DND-41 (cell line): Measurements from ENCODE around the gene ATF1.

Experiments used
- ATAC-seq: fragments of 200-7000 bp; cut with Tn5 transposase; 3 replicates; pipeline ENCODE4 v1.9.1; 2021; ENCODE audit warnings: low read depth; ENCODE audit not compliant: insufficient read depth
- DNase-seq: peaks from one replicate; pipeline ENCODE4 v3.0.0-alpha.2; 2020
- H2AFZ ChIP-seq: 2 replicates; pipeline ENCODE4 v1.6.0; 2012; ENCODE audit warnings: low read depth, low read length
- H3K27ac ChIP-seq: 2 replicates; pipeline ENCODE4 v1.5.1; 2012; ENCODE audit warnings: low read length, inconsistent platforms
- H3K27me3 ChIP-seq: fragments of 200-600 bp; sonication (generic); 2 replicates; pipeline ENCODE4 v1.6.0; 2012; ENCODE audit warnings: low read length, mild to moderate bottlenecking, inconsistent platforms; ENCODE audit not compliant: insufficient read depth, poor library complexity
- H3K36me3 ChIP-seq: 2 replicates; pipeline ENCODE4 v1.5.1; 2012; ENCODE audit warnings: low read length, inconsistent platforms; ENCODE audit not compliant: insufficient read depth
- H3K4me1 ChIP-seq: 2 replicates; pipeline ENCODE4 v1.5.1; 2012; ENCODE audit warnings: mild to moderate bottlenecking, low read length; ENCODE audit not compliant: insufficient read depth
- H3K4me2 ChIP-seq: 2 replicates; pipeline ENCODE4 v1.6.0; 2012; ENCODE audit warnings: mild to moderate bottlenecking, moderate library complexity, low read length, inconsistent platforms; ENCODE audit not compliant: insufficient read depth
- H3K4me3 ChIP-seq, 2 experiments: fragments of 200-600 bp in 1 of 2; shearing (Covaris generic) in 1 of 2; 2 replicates each; pipeline ENCODE4 v1.5.1; 2012 to 2016; ENCODE audit warnings: inconsistent platforms in 2 of 2, low read length in 2 of 2, mild to moderate bottlenecking in 2 of 2, low read depth in 1 of 2, moderate library complexity in 1 of 2
- H3K79me2 ChIP-seq: 2 replicates; pipeline ENCODE4 v1.6.0; 2012; ENCODE audit warnings: low read length, inconsistent platforms; ENCODE audit not compliant: insufficient read depth
- H3K9ac ChIP-seq: 2 replicates; pipeline ENCODE4 v1.6.0; 2012; ENCODE audit warnings: low read depth, mild to moderate bottlenecking, inconsistent platforms, low read length, moderate library complexity
- H3K9me3 ChIP-seq: 2 replicates; pipeline ENCODE4 v1.5.1; 2012; ENCODE audit warnings: low read length, moderate library complexity, mild to moderate bottlenecking, inconsistent platforms; ENCODE audit not compliant: insufficient read depth, severe bottlenecking
- H4K20me1 ChIP-seq: 2 replicates; pipeline ENCODE4 v1.6.0; 2012; ENCODE audit warnings: low read length; ENCODE audit not compliant: insufficient read depth
- EZH2 ChIP-seq: IDR thresholded peaks from 3 replicates; pipeline ENCODE4 v1.6.1; 2012; ENCODE audit warnings: borderline replicate concordance, low read depth, mild to moderate bottlenecking, moderate library complexity, low read length, inconsistent platforms; ENCODE audit not compliant: severe bottlenecking
- TF ChIP-seq, protein P1 (sequence below): IDR thresholded peaks from 2 replicates; pipeline ENCODE4 v1.5.1; 2012; ENCODE audit warnings: borderline replicate concordance, low read length, moderate library complexity, mild to moderate bottlenecking; ENCODE audit not compliant: poor library complexity, severe bottlenecking; ENCODE audit errors: extremely low read depth

ATF1 gene

DNA sequence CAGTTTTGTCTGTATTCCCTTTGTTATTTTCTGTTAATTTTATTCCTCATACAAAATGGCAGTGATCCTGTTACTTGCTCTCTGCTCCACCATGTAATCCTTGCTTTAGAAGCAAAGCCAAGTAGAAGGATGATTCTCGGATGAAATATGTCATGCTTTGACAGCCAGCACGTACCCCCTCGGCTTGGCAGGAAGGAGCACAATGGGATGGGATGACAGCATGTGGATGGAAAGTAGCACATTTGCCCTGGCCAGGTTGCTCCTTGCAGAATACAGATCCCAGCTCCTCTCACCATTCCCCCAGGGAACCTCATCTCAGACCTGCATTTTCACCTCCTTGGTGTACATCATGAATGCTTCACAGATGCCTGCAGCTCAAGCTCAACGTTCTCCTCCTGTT, 35.1 kb upstream of the ATF1 start:
- Histone ChIP-seq H3K79me2 (no peaks in the 10 kb centered on the region), H3K27me3 (no peaks in the 10 kb centered on the region), H3K36me3 (peaks cover 84% of the 10 kb centered on the region), H3K4me2 (no peak overlapping the region), H4K20me1 (no peaks in the 10 kb centered on the region), H3K9me3 (no peaks in the 10 kb centered on the region), H3K9ac (no peak overlapping the region), H2AFZ (no peak overlapping the region), H3K27ac (no peak overlapping the region), H3K4me3 (no peak overlapping the region), H3K4me1 (no peaks in the 10 kb centered on the region)
- TF ChIP-seq, protein P1, sequence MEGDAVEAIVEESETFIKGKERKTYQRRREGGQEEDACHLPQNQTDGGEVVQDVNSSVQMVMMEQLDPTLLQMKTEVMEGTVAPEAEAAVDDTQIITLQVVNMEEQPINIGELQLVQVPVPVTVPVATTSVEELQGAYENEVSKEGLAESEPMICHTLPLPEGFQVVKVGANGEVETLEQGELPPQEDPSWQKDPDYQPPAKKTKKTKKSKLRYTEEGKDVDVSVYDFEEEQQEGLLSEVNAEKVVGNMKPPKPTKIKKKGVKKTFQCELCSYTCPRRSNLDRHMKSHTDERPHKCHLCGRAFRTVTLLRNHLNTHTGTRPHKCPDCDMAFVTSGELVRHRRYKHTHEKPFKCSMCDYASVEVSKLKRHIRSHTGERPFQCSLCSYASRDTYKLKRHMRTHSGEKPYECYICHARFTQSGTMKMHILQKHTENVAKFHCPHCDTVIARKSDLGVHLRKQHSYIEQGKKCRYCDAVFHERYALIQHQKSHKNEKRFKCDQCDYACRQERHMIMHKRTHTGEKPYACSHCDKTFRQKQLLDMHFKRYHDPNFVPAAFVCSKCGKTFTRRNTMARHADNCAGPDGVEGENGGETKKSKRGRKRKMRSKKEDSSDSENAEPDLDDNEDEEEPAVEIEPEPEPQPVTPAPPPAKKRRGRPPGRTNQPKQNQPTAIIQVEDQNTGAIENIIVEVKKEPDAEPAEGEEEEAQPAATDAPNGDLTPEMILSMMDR: no peak
- TF ChIP-seq EZH2: no peak
- no peak for ATAC-seq
- no peak for DNase-seq

DNA sequence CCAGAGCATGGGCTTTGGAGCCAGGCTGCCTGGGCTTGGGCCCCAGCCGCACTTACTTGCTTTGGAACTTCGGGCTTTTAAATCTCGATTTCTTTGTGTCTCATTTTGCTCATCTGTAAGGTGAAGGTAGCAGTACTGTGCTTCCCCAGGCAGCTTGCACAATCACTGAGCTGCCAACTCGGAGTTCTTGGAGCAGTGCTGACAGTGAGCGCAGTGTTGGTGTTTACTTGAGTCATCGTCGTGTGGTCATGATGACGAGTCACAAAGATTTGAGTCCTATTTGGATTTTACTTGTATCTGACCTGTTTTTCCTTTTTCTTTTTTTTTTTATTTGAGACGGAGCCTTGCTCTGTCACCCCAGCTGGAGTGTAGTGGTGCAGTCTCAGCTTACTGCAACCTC, 31.3 kb upstream of the ATF1 start:
- Histone ChIP-seq H3K9me3 (no peaks in the 10 kb centered on the region), H3K4me1 (no peaks in the 10 kb centered on the region), H3K9ac (no peak overlapping the region), H3K27ac (no peak overlapping the region), H3K36me3 (peaks cover 82% of the 10 kb centered on the region), H3K79me2 (no peaks in the 10 kb centered on the region), H3K4me3 (no peak overlapping the region), H4K20me1 (no peaks in the 10 kb centered on the region), H3K27me3 (no peaks in the 10 kb centered on the region), H3K4me2 (no peak overlapping the region), H2AFZ (no peak overlapping the region)
- no peak for TF ChIP-seq EZH2
- TF ChIP-seq, protein P1: no peak
- no peak for DNase-seq
- ATAC-seq: no peak

DNA sequence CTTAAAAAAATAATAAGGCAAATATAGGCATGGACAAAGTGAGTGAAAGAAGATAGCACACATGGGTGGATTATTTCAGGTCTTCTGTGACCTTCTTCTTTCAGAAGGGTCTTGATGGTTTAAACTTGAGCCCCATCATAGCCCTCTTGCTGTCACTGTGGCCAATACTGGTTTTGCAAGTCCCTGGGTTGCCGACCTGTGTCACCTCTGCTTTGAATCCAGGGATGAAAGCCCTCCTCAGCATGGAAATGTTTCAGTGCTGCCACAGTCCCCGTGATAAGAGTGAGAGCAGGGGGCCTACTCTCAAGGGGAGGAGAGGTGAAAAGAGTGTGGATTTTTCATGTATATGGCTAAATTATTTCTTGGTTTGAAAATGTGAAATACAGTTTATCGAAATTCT, 30.2 kb upstream of the ATF1 start:
- Histone ChIP-seq H3K27me3 (no peaks in the 10 kb centered on the region), H3K9ac (no peak overlapping the region), H4K20me1 (no peaks in the 10 kb centered on the region), H3K4me3 (no peak overlapping the region), H3K27ac (no peak overlapping the region), H3K9me3 (no peaks in the 10 kb centered on the region), H3K4me2 (no peak overlapping the region), H3K4me1 (no peaks in the 10 kb centered on the region), H3K79me2 (no peaks in the 10 kb centered on the region), H3K36me3 (peaks cover 82% of the 10 kb centered on the region), H2AFZ (no peak overlapping the region)
- TF ChIP-seq, protein P1: no peak
- TF ChIP-seq EZH2: no peak
- no peak for DNase-seq
- no peak for ATAC-seq
